ENCODE measurements around the gene CIAO2B.
"Not testable (repeated sequence)": the region's sequence is repeated elsewhere in the genome, so short reads cannot be mapped to it uniquely, and the experiment has no call there.

The CIAO2B gene

GRCh38 chr16:66935314-66936011, 1.3 kb upstream of the CIAO2B start, which contains the start of gene CES2:
CES2 (plus strand) TSS chr16:66935516; CDS start chr16:66935636, 120 bp downstream.
- Histone ChIP-seq H3K27ac (ENCODE audit: low read length) (peak within 1 kb of the TSS; percentile 85), H3K4me1 (ENCODE audit: control insufficient read depth in 1 of 2, insufficient read depth in 2 of 2, low read length in 2 of 2) (peaks cover 8 to 38% of the 10 kb centered on the region in 2 donors), H3K27me3 (ENCODE audit: low read depth, low read length) (no peaks in the 10 kb centered on the region), H3K4me3 (ENCODE audit: low read depth in 1 of 2, low read length in 2 of 2) (peak within 1 kb of the TSS; percentile 90 to 95), H3K36me3 (ENCODE audit: control insufficient read depth in 1 of 2, insufficient read depth in 2 of 2, low read length in 2 of 2) (peaks cover 20 to 37% of the 10 kb centered on the region in 2 donors), H3K9me3 (ENCODE audit: control insufficient read depth in 1 of 2, low read length in 2 of 2) (no peaks in the 10 kb centered on the region)

- H3K27me3 ChIP-seq (ENCODE audit: low read depth, low read length); H3K9me3 ChIP-seq (ENCODE audit: control insufficient read depth in 1 of 2, low read length in 2 of 2): not testable (repeated sequence)
- Histone ChIP-seq H3K36me3 (ENCODE audit: control insufficient read depth in 1 of 2, insufficient read depth in 2 of 2, low read length in 2 of 2) (peaks cover 15 to 31% of the 10 kb centered on the region in 2 donors), H3K4me1 (ENCODE audit: control insufficient read depth in 1 of 2, insufficient read depth in 2 of 2, low read length in 2 of 2) (peaks cover 8 to 38% of the 10 kb centered on the region in 2 donors), H3K4me3 (ENCODE audit: low read depth in 1 of 2, low read length in 2 of 2) (peak overlapping the region; percentile 90 to 95), H3K27ac (ENCODE audit: low read length) (peak overlapping the region; percentile 85)
Measured at GRCh38 chr16:66934839-66935313, 674 bp upstream of the CIAO2B start.

DNA sequence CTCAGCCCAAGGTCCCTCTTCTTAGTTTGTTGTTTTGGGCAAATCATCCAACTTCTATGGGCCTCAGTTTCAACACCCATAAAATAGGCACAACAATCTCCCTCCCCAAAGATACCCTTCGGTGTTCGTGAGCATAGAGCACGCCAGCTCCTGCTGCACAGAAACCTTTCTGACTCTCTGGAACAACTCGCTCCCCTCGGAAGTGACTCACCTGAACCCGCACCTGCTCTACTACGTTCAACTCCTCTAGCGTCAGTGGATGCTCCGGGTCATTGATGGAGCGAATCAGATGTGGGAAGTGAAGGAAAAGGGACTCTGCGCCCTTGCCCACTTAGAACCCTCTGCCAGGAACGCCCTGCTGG, 445 bp downstream of the CIAO2B start:
- no peaks in the 10 kb centered on the region for H3K9me3 ChIP-seq (ENCODE audit: control insufficient read depth in 1 of 2, low read length in 2 of 2)
- H3K27me3 ChIP-seq (ENCODE audit: low read depth, low read length), result no peaks in the 10 kb centered on the region
- peak overlapping the region; percentile 85 for H3K27ac ChIP-seq (ENCODE audit: low read length)
- H3K4me3 ChIP-seq (ENCODE audit: low read depth in 1 of 2, low read length in 2 of 2), result peak overlapping the region; percentile 90 to 95
- peaks cover 8 to 38% of the 10 kb centered on the region in 2 donors for H3K4me1 ChIP-seq (ENCODE audit: control insufficient read depth in 1 of 2, insufficient read depth in 2 of 2, low read length in 2 of 2)
- peaks cover 7 to 21% of the 10 kb centered on the region in 2 donors for H3K36me3 ChIP-seq (ENCODE audit: control insufficient read depth in 1 of 2, insufficient read depth in 2 of 2, low read length in 2 of 2)

- Histone ChIP-seq H3K27ac (ENCODE audit: low read length) (no peak overlapping the region), H3K4me1 (ENCODE audit: control insufficient read depth in 1 of 2, insufficient read depth in 2 of 2, low read length in 2 of 2) (peaks cover 8 to 44% of the 10 kb centered on the region in 2 donors), H3K9me3 (ENCODE audit: control insufficient read depth in 1 of 2, low read length in 2 of 2) (no peaks in the 10 kb centered on the region), H3K27me3 (ENCODE audit: low read depth, low read length) (no peaks in the 10 kb centered on the region), H3K36me3 (ENCODE audit: control insufficient read depth in 1 of 2, insufficient read depth in 2 of 2, low read length in 2 of 2) (peaks cover 0 to 11% of the 10 kb centered on the region in 2 donors), H3K4me3 (ENCODE audit: low read depth in 1 of 2, low read length in 2 of 2) (no peak overlapping the region)
Measured at GRCh38 chr16:66932076-66932475, 2.1 kb downstream of the CIAO2B start.

DNA sequence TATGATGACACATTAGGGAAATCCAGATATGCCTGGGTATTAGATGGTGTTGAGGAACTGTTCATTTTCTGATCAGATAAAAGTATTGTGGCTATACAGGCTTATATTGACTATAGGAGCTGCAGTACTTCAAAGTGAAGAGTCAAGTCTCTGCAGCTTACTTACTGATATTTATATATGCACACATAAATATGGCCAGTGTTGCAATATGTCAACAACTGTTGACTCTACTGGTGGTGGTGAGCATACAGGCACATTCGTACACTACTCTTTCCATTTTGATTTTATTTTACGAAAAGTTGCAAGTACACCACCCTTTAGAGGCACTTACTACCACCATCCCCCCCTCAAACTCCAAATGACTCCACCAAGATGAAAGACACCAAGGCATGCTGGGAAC, 2.5 kb downstream of the CIAO2B start:
- Histone ChIP-seq H3K4me3 (ENCODE audit: low read depth in 1 of 2, low read length in 2 of 2) (no peak overlapping the region), H3K27ac (ENCODE audit: low read length) (no peak overlapping the region), H3K4me1 (ENCODE audit: control insufficient read depth in 1 of 2, insufficient read depth in 2 of 2, low read length in 2 of 2) (peaks cover 8 to 45% of the 10 kb centered on the region in 2 donors), H3K27me3 (ENCODE audit: low read depth, low read length) (no peaks in the 10 kb centered on the region), H3K36me3 (ENCODE audit: control insufficient read depth in 1 of 2, insufficient read depth in 2 of 2, low read length in 2 of 2) (peaks cover 0 to 11% of the 10 kb centered on the region in 2 donors), H3K9me3 (ENCODE audit: control insufficient read depth in 1 of 2, low read length in 2 of 2) (no peaks in the 10 kb centered on the region)

DNA sequence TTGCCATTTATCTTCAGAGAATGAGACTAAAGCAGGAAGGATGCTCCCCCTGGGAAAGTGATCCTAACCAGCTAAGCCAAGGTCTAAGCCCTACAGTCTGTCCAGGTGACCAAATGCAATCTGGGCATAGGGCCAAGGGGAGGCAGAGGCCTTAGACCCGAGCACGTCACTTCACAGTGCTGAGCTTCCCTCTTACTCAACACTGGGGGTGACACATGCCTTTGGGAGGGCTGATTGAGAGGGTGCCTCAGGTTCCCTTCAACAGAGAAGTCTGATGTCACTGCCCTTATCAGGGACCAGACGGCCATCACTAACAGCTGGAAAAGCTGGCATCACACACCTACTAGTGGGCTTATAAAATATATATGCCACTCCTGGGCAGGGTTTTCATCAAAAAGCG, 4.0 kb downstream of the CIAO2B start:
- no peak overlapping the region for H3K27ac ChIP-seq (ENCODE audit: low read length)

DNA sequence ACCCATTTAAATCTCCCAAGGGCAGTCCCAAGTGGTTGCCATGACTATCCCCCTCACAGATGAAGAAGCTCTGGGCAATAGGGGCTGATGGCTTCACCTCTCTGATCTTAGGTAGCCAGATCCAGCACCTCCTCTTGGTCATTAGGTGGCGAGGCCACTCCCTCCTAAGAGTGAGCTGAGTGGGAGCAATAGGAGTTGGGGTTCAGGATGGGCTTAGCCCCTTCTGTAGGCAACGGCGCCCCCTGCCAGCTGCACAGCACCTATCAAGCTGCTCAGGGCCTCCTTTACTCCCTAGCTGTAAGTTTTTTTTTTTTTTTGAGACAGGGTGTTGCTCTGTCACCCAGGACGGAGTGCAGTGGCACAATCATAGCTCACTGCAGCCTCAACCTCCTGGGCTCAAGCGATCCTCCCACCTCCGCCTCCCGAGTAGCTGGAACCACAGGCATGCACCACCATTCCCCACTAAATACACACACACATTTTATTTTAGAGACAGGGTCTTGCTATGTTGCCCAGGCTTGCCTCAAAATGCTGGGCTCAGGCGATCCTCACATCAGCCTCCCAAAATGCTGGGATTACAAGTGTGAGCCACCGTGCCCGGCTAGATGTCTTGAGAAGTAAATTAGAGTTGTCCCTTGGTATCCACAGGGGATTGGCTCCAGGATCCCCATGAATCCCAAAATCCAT, 5.4 kb downstream of the CIAO2B start:
- peaks cover 7% of the 10 kb centered on the region for H3K27me3 ChIP-seq (ENCODE audit: low read depth, low read length)
- H3K4me1 ChIP-seq (ENCODE audit: control insufficient read depth in 1 of 2, insufficient read depth in 2 of 2, low read length in 2 of 2), result peaks cover 8 to 48% of the 10 kb centered on the region in 2 donors
- no peaks in the 10 kb centered on the region for H3K9me3 ChIP-seq (ENCODE audit: control insufficient read depth in 1 of 2, low read length in 2 of 2)
- H3K36me3 ChIP-seq (ENCODE audit: control insufficient read depth in 1 of 2, insufficient read depth in 2 of 2, low read length in 2 of 2), result peaks cover 0 to 11% of the 10 kb centered on the region in 2 donors
- no peak overlapping the region for H3K27ac ChIP-seq (ENCODE audit: low read length)
- H3K4me3 ChIP-seq (ENCODE audit: low read depth in 1 of 2, low read length in 2 of 2), result no peak overlapping the region

More for the DNA sequence above, 4.0 kb downstream of the CIAO2B start:
- Histone ChIP-seq H3K27me3 (ENCODE audit: low read depth, low read length) (peaks cover 7% of the 10 kb centered on the region), H3K9me3 (ENCODE audit: control insufficient read depth in 1 of 2, low read length in 2 of 2) (no peaks in the 10 kb centered on the region), H3K36me3 (ENCODE audit: control insufficient read depth in 1 of 2, insufficient read depth in 2 of 2, low read length in 2 of 2) (peaks cover 0 to 11% of the 10 kb centered on the region in 2 donors), H3K4me3 (ENCODE audit: low read depth in 1 of 2, low read length in 2 of 2) (no peak overlapping the region), H3K4me1 (ENCODE audit: control insufficient read depth in 1 of 2, insufficient read depth in 2 of 2, low read length in 2 of 2) (peaks cover 8 to 42% of the 10 kb centered on the region in 2 donors)

DNA sequence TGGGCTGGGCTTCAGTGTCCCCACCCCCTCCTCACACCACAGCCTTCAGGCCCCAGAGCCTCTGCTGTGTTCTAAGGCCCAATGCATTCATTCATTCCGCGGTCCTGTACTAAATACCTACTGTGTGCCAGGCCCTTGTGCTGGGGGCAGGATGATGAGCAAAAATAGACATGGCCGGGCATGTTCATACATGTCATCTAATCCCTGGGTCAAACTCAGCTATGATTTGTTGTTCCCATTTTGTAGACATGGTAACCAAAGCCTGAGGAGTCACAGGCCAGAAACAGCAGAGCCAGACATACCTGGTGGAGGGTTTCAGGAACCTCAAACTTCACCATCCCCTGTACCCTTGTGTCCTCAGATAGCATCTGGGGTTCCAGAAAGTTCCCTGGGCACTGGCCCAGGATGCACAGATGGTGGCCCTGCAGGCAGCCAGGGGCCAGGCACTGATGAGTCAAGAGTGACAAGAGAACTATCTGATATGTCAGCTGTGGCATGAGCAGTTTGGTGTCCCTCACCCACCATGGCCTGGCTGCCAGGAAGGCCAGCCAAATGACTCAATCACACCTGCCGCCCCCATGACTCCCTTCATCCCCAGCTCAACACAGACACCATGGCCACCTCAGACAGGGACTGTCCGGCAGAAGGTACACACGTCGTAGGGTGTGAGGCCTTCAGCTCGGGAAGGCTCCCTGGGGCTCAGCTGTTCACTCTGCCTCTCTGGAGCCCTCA, 6.1 kb downstream of the CIAO2B start:
- Histone ChIP-seq H3K9me3 (ENCODE audit: control insufficient read depth in 1 of 2, low read length in 2 of 2) (no peaks in the 10 kb centered on the region), H3K4me1 (ENCODE audit: control insufficient read depth in 1 of 2, insufficient read depth in 2 of 2, low read length in 2 of 2) (peaks cover 0 to 50% of the 10 kb centered on the region in 2 donors), H3K27ac (ENCODE audit: low read length) (no peak overlapping the region), H3K27me3 (ENCODE audit: low read depth, low read length) (peaks cover 7% of the 10 kb centered on the region), H3K36me3 (ENCODE audit: control insufficient read depth in 1 of 2, insufficient read depth in 2 of 2, low read length in 2 of 2) (peaks cover 0 to 11% of the 10 kb centered on the region in 2 donors), H3K4me3 (ENCODE audit: low read depth in 1 of 2, low read length in 2 of 2) (no peak overlapping the region)

DNA sequence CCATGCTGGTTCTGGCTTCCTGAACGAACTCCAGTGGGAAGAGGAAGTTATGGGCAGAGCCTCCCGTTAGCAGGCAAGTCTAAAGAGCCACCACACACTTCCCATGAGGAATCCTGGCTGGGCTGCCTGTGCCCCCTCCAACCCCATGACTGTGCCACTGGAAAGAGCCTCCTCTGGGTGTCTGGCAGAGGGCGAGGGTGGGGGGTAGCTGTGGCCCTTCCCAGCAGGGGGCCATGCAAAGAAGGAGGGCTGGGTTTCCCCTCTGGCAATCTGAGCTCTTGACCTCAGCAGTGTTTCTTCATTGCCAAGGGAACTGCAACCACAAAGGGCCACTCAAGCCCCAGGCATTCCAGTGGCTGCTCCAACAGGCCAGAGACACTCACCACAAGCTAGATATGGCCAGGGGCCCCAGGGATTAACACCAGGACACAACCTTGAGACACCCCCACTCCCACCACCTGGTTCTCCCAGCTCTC, 7.2 kb downstream of the CIAO2B start:
- Histone ChIP-seq H3K36me3 (ENCODE audit: control insufficient read depth in 1 of 2, insufficient read depth in 2 of 2, low read length in 2 of 2) (peaks cover 0 to 3% of the 10 kb centered on the region in 2 donors), H3K4me1 (ENCODE audit: control insufficient read depth in 1 of 2, insufficient read depth in 2 of 2, low read length in 2 of 2) (peaks cover 0 to 48% of the 10 kb centered on the region in 2 donors), H3K27me3 (ENCODE audit: low read depth, low read length) (peaks cover 7% of the 10 kb centered on the region), H3K27ac (ENCODE audit: low read length) (peak overlapping the region; percentile 31), H3K9me3 (ENCODE audit: control insufficient read depth in 1 of 2, low read length in 2 of 2) (no peaks in the 10 kb centered on the region), H3K4me3 (ENCODE audit: low read depth in 1 of 2, low read length in 2 of 2) (no peak overlapping the region)

DNA sequence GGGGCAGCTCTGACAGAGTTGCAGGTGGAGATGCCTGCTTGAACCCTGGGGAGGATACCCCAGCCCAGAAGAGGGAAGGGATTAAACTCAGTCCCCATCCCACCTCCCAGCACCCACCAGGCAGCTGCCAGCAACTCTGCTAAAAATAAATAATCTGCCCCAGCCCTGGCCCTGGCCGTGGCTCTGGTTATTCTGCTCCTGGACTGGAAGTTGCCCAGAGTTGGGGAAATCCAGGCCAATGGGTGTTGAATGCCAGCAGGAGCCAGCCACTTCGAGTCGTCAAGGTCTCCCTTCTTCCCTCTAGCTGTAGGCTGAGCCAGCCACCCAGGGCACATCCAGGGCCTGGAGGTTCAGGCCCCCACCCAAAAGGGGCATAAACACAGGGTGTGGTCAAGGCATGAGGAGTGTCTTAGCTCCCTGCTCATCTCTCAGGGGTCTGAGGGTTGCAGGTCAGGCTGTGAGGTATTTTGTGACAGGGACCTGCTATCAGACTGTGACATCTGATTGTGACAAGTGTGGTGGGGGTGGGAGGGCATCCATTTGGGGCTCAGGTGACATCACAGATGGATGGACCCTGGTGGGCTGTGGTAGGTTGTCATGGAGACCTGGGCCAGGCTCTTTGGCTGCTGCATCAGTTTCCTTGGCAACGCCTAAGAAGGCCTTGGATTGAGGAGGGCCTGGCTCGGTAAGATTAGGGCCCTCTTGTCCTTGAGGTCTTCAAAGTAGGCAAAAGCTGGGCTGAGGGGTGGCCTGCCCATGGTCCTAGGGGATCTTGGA, 7.8 kb downstream of the CIAO2B start:
- H3K9me3 ChIP-seq (ENCODE audit: control insufficient read depth in 1 of 2, low read length in 2 of 2), result no peaks in the 10 kb centered on the region
- no peaks in the 10 kb centered on the region for H3K36me3 ChIP-seq (ENCODE audit: control insufficient read depth in 1 of 2, insufficient read depth in 2 of 2, low read length in 2 of 2)
- H3K4me3 ChIP-seq (ENCODE audit: low read depth in 1 of 2, low read length in 2 of 2), result peak overlapping the region in 1 of 2 donors; percentile 77
- peaks cover 0 to 52% of the 10 kb centered on the region in 2 donors for H3K4me1 ChIP-seq (ENCODE audit: control insufficient read depth in 1 of 2, insufficient read depth in 2 of 2, low read length in 2 of 2)
- H3K27ac ChIP-seq (ENCODE audit: low read length), result peak overlapping the region; percentile 63
- peaks cover 7% of the 10 kb centered on the region for H3K27me3 ChIP-seq (ENCODE audit: low read depth, low read length)

Data from muscle layer of duodenum (tissue), 2 donors.